ENCODE measurements around the gene HOXA10. TPM values are rescaled to one million over a fixed set of nuclear protein-coding genes. Genes with fewer than 3 reads are reported as not detected.
A peak's percentile ranks its signal among the peaks of the same experiment; 100 is the strongest.

HOXA10 gene
- total RNA-seq, 1 donor from 2014 or later: not detected

DNA sequence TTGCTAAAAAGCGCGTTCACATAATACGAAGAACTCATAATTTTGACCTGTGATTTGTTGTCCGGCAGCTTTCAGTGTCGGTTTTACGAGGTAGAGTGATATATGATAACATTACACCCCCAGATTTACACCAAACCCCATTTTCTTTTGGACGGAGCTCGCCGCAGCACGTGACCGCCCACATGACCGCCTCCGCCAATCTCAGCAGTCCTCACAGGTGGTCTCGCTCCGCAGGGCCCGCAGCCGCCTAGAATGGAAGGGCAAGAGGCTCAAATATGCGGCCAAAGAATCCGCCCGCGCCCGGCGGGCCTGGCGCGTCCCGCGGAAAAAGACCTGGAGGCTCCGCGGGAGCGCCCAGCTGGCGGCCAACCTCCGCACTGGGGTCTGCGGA is 17.6 kb downstream of the HOXA10 start, which contains the start of gene HOXA7:
Gene HOXA7, minus strand, starts transcription at position 168 of the 391 bp plus-strand sequence. Its CDS starts 130 bp downstream, at position 38.
- H3K9me3 ChIP-seq (replicated peaks): no peaks in the 10 kb centered on the region
- peaks cover 48% of the 10 kb centered on the region for H3K4me1 ChIP-seq
- peak within 1 kb of the TSS; percentile 16 for H3K27ac ChIP-seq (replicated peaks)
- no peak for DNase-seq
- intact Hi-C loops (cut with micrococcal nuclease): no loop called here
- peaks cover 100% of the 10 kb centered on the region for H3K27me3 ChIP-seq (ENCODE audit: low read depth)
- no peaks in the 10 kb centered on the region for H3K36me3 ChIP-seq
- peak within 1 kb of the TSS; percentile 52 for H3K4me3 ChIP-seq
- TF ChIP-seq, protein P1, sequence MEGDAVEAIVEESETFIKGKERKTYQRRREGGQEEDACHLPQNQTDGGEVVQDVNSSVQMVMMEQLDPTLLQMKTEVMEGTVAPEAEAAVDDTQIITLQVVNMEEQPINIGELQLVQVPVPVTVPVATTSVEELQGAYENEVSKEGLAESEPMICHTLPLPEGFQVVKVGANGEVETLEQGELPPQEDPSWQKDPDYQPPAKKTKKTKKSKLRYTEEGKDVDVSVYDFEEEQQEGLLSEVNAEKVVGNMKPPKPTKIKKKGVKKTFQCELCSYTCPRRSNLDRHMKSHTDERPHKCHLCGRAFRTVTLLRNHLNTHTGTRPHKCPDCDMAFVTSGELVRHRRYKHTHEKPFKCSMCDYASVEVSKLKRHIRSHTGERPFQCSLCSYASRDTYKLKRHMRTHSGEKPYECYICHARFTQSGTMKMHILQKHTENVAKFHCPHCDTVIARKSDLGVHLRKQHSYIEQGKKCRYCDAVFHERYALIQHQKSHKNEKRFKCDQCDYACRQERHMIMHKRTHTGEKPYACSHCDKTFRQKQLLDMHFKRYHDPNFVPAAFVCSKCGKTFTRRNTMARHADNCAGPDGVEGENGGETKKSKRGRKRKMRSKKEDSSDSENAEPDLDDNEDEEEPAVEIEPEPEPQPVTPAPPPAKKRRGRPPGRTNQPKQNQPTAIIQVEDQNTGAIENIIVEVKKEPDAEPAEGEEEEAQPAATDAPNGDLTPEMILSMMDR (IDR thresholded peaks at IDR 0.05; ENCODE audit: borderline replicate concordance): no peak

DNA sequence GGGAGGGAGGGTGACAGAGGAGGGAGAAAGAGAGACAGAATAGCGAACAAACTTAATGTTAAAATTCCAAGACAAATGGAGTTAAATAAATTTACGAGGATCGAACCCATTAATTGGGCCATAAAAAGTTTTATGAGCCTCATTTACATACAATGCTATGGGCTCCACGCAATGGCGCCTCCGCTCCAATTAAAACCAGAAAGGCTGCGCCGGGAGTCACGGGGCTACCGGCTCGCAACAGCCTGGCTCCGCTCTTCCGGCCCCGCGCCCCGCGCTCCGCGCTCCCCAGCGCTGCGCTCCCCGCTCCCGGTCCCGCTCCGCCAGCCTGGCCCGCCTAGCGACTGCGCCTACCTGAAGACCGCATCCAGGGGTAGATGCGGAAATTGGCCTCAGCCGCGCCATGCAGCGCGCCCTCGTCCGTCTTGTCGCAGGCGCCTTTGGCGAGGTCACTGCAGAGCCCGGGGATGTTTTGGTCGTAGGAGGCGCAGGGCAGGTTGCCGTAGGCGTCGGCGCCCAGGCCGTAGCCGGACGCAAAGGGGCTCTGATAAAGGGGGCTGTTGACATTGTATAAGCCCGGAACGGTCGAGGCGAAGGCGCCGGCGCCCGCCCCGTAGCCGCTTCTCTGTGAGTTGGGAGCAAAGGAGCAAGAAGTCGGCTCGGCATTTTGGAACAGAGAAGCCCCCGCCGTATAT is 18.2 kb downstream of the HOXA10 start:
- H3K27me3 ChIP-seq (ENCODE audit: low read depth): peaks cover 100% of the 10 kb centered on the region
- DNase-seq: no peak
- peaks cover 48% of the 10 kb centered on the region for H3K4me1 ChIP-seq
- H3K27ac ChIP-seq (replicated peaks): peak overlapping the region; percentile 16
- no peaks in the 10 kb centered on the region for H3K36me3 ChIP-seq
- TF ChIP-seq, protein P1 (IDR thresholded peaks at IDR 0.05; ENCODE audit: borderline replicate concordance): no peak
- H3K4me3 ChIP-seq: peak overlapping the region; percentile 52
- intact Hi-C loops (cut with micrococcal nuclease): no loop called here
- no peaks in the 10 kb centered on the region for H3K9me3 ChIP-seq (replicated peaks)

DNA sequence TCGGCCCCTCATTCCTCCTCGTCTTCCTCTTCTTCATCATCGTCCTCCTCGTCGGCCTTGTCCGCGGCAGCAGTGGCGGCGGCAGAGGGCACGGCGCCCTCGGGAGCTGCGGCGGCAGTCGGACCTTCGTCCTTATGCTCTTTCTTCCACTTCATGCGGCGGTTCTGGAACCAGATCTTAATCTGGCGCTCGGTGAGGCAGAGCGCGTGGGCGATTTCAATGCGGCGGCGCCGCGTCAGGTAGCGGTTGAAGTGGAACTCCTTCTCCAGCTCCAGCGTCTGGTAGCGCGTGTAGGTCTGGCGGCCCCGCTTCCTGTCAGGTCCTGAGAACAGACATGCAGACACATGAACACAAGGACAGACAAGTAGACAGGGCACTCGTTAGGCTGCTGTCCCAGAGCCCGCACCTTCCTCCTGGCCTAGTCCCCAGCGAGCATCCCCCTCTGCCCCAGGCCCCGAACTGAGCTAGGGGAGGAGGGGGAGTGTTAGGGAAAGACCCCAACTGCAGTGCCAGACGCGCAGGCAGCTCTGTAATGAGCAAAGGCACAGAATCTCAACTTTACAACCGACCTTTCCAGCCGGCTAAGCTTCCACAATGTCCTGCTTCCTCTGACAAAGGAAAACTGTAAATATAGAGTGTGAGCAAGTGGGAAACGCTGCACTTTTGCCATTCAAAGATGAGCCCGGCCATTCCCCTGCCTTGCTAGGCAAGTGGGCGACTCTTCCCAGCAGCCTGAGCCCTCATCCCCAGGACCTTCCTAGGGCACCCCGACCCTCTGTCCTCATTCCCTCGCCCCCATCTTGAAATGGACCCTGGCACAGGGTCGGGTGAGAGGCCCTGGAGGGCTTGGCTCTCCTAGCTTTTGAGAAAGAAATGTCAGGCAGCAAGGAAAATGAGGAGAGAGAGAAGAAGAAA is 19.0 kb downstream of the HOXA10 start:
- TF ChIP-seq, protein P1 (IDR thresholded peaks at IDR 0.05; ENCODE audit: borderline replicate concordance): no peak
- Histone ChIP-seq H3K4me1 (peaks cover 46% of the 10 kb centered on the region), H3K4me3 (peak overlapping the region; percentile 52), H3K27ac (replicated peaks) (no peak overlapping the region), H3K27me3 (ENCODE audit: low read depth) (peaks cover 100% of the 10 kb centered on the region), H3K9me3 (replicated peaks) (no peaks in the 10 kb centered on the region), H3K36me3 (no peaks in the 10 kb centered on the region)
- no peak for DNase-seq
- intact Hi-C loops (cut with micrococcal nuclease): no loop called here

DNA sequence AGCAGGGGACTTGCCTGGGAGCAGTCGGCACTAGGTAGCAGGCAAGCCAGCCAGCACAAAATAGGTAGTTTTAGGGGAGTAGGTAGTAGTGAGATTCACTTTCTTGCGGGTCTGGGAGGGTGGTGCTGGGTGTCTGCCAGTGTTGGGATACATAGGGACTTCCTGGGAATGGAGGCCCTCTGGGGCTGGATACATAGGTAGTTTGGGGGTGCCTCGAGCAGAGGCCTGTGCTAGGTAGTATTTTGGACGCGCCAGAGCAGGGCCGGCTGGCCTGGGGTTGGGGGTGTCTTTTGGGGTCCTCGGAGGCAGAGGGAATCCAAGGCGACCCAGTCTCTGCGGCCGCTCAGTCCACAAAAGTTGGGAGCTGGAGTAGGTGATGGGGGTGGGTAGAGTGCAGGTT is 19.8 kb downstream of the HOXA10 start:
- Histone ChIP-seq H3K27ac (replicated peaks) (no peak overlapping the region), H3K36me3 (no peaks in the 10 kb centered on the region), H3K9me3 (replicated peaks) (no peaks in the 10 kb centered on the region), H3K27me3 (ENCODE audit: low read depth) (peaks cover 100% of the 10 kb centered on the region), H3K4me3 (no peak overlapping the region), H3K4me1 (peaks cover 45% of the 10 kb centered on the region)
- TF ChIP-seq, protein P1 (IDR thresholded peaks at IDR 0.05; ENCODE audit: borderline replicate concordance): no peak
- intact Hi-C loops (cut with micrococcal nuclease): no loop called here
- no peak for DNase-seq

DNA sequence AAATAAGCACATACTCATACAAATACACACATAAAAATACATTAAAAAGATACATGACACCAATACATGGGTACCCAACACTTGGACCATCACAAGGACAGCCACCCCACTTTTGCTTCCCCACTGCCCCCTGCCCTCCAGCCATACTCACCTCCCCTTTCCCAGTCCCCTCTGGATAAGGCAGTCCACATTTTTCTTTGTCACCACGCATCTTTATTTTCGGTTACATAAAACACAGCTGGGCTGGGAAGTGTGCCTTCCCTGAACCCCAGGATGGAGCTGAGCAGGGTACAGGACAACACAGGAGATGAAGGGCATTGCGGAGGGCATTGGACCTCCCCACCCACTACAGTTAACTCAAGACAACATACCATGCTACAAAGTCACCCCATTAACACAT is 20.6 kb downstream of the HOXA10 start:
- no peak overlapping the region for H3K27ac ChIP-seq (replicated peaks)

More for the DNA sequence above, 20.6 kb downstream of the HOXA10 start:
- Histone ChIP-seq H3K36me3 (no peaks in the 10 kb centered on the region), H3K9me3 (replicated peaks) (no peaks in the 10 kb centered on the region), H3K27me3 (ENCODE audit: low read depth) (peaks cover 100% of the 10 kb centered on the region), H3K4me1 (peaks cover 48% of the 10 kb centered on the region), H3K4me3 (no peak overlapping the region)
- intact Hi-C loops (cut with micrococcal nuclease): no loop called here
- no peak for DNase-seq
- TF ChIP-seq, protein P1 (IDR thresholded peaks at IDR 0.05; ENCODE audit: borderline replicate concordance): no peak
